ENCODE data around the gene HYDIN.
"Not testable (repeated sequence)": the region's sequence is repeated elsewhere in the genome, so short reads cannot be mapped to it uniquely, and the experiment has no call there.

Gene HYDIN

DNA sequence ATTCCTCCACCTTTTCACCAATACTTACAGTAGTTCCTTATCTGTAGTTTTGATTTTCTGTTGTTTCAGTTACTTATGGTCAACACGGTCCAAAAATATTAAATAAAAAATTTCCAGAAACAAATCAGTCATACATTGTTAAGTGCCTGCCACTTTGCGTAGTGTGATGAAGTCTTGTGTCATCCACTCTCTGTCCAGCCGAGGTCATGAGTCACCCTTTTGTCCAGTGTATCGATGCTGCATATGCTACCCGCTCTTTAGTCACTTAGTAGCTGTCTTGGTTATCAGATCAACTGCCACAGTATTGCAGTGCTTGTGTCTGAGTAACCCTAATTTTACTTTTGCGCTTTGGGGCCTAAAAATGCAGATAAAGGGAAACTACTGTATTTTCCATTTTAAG is 146.9 kb downstream of the HYDIN start:
- H3K4me2 ChIP-seq (ENCODE audit: insufficient read depth, low read length, poor library complexity, severe bottlenecking); H2BK12ac ChIP-seq (ENCODE audit: low read length); H3K9ac ChIP-seq (ENCODE audit: low read depth, low read length, poor library complexity); H3K4me1 ChIP-seq (ENCODE audit: control insufficient read depth in 2 of 2, insufficient read depth in 1 of 2, low read depth in 1 of 2, low read length in 2 of 2); DNase-seq (ENCODE audit: low spot score); H4K8ac ChIP-seq (ENCODE audit: low read depth, low read length); H3K4ac ChIP-seq (ENCODE audit: low read length); H3K23ac ChIP-seq (ENCODE audit: low read depth, low read length, poor library complexity); H2BK15ac ChIP-seq (ENCODE audit: low read length); H3K27ac ChIP-seq (replicated peaks; ENCODE audit: low read length); H3K14ac ChIP-seq (ENCODE audit: low read length); H3K9me3 ChIP-seq (replicated peaks in 1 of 2; ENCODE audit: control insufficient read depth in 2 of 2, insufficient read depth in 1 of 2, low read depth in 1 of 2, low read length in 2 of 2); H2AFZ ChIP-seq (ENCODE audit: low read length); H3K36me3 ChIP-seq (replicated peaks in 1 of 2; ENCODE audit: control insufficient read depth in 2 of 2, insufficient read depth in 2 of 2, low read length in 2 of 2); H3K79me1 ChIP-seq (ENCODE audit: low read depth, low read length); H2BK120ac ChIP-seq (ENCODE audit: low read depth, low read length); H3K18ac ChIP-seq (ENCODE audit: low read length); H3K27me3 ChIP-seq (ENCODE audit: control insufficient read depth in 3 of 3, insufficient read depth in 3 of 3, low read depth in 1 of 3, low read length in 3 of 3); H2BK5ac ChIP-seq (ENCODE audit: low read length); H3K4me3 ChIP-seq (ENCODE audit: low read length in 2 of 2); H2AK5ac ChIP-seq (ENCODE audit: low read depth, low read length); H4K91ac ChIP-seq (ENCODE audit: low read depth, low read length, poor library complexity): not testable (repeated sequence)
- no CpG with 5 or more reads among the region's 6 CpGs for WGBS, 2 donors (ENCODE audit: extremely low coverage in 2 of 2, insufficient read length in 2 of 2, insufficient replicate concordance in 1 of 2)

GRCh38 chr16:71080777-71081176 is 149.7 kb downstream of the HYDIN start:
- H4K91ac ChIP-seq (ENCODE audit: low read depth, low read length, poor library complexity): not testable (repeated sequence)

DNA sequence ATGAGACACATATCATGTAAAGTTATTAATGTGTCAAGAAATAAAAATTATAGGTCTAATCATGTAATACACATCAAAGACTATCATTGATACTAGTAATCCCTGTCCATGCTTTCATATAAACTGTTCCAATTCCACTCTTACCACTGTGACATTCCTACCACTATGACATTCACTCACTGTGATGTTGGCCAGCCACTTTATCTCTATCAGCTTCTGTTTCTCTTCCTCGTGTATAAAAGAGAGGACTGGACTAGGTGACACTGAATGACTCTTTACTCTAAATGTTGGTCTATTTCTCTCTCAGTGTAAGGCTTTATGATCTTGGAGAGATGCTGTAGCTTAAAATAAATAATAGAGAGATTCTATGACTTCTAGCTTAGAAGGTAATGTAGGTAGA is 150.3 kb downstream of the HYDIN start:
- not testable (repeated sequence) for H2BK120ac ChIP-seq (ENCODE audit: low read depth, low read length); H4K8ac ChIP-seq (ENCODE audit: low read depth, low read length); H3K79me1 ChIP-seq (ENCODE audit: low read depth, low read length); H3K23ac ChIP-seq (ENCODE audit: low read depth, low read length, poor library complexity); H2BK12ac ChIP-seq (ENCODE audit: low read length); H4K91ac ChIP-seq (ENCODE audit: low read depth, low read length, poor library complexity); H3K4me3 ChIP-seq (ENCODE audit: low read length in 2 of 2); H3K18ac ChIP-seq (ENCODE audit: low read length); H3K4me2 ChIP-seq (ENCODE audit: insufficient read depth, low read length, poor library complexity, severe bottlenecking); DNase-seq (ENCODE audit: low spot score); H3K4ac ChIP-seq (ENCODE audit: low read length); H3K9ac ChIP-seq (ENCODE audit: low read depth, low read length, poor library complexity); H3K27ac ChIP-seq (replicated peaks; ENCODE audit: low read length); H2BK5ac ChIP-seq (ENCODE audit: low read length); H3K27me3 ChIP-seq (ENCODE audit: control insufficient read depth in 3 of 3, insufficient read depth in 3 of 3, low read depth in 1 of 3, low read length in 3 of 3); H3K4me1 ChIP-seq (ENCODE audit: control insufficient read depth in 2 of 2, insufficient read depth in 1 of 2, low read depth in 1 of 2, low read length in 2 of 2); H2AK5ac ChIP-seq (ENCODE audit: low read depth, low read length); H2AFZ ChIP-seq (ENCODE audit: low read length); H3K36me3 ChIP-seq (replicated peaks in 1 of 2; ENCODE audit: control insufficient read depth in 2 of 2, insufficient read depth in 2 of 2, low read length in 2 of 2); H3K14ac ChIP-seq (ENCODE audit: low read length); H3K9me3 ChIP-seq (replicated peaks in 1 of 2; ENCODE audit: control insufficient read depth in 2 of 2, insufficient read depth in 1 of 2, low read depth in 1 of 2, low read length in 2 of 2); H2BK15ac ChIP-seq (ENCODE audit: low read length)
- WGBS, 2 donors (ENCODE audit: extremely low coverage in 2 of 2, insufficient read length in 2 of 2, insufficient replicate concordance in 1 of 2): no CpG with 5 or more reads among the region's 1 CpG

More at GRCh38 chr16:71080777-71081176, 149.7 kb downstream of the HYDIN start:
- not testable (repeated sequence) for H3K4me2 ChIP-seq (ENCODE audit: insufficient read depth, low read length, poor library complexity, severe bottlenecking); DNase-seq (ENCODE audit: low spot score); H3K27ac ChIP-seq (replicated peaks; ENCODE audit: low read length); H3K9me3 ChIP-seq (replicated peaks in 1 of 2; ENCODE audit: control insufficient read depth in 2 of 2, insufficient read depth in 1 of 2, low read depth in 1 of 2, low read length in 2 of 2); H3K4me3 ChIP-seq (ENCODE audit: low read length in 2 of 2); H3K23ac ChIP-seq (ENCODE audit: low read depth, low read length, poor library complexity); H2BK120ac ChIP-seq (ENCODE audit: low read depth, low read length); H3K4ac ChIP-seq (ENCODE audit: low read length); H3K27me3 ChIP-seq (ENCODE audit: control insufficient read depth in 3 of 3, insufficient read depth in 3 of 3, low read depth in 1 of 3, low read length in 3 of 3); H3K18ac ChIP-seq (ENCODE audit: low read length); H3K79me1 ChIP-seq (ENCODE audit: low read depth, low read length); H2AFZ ChIP-seq (ENCODE audit: low read length); H2BK5ac ChIP-seq (ENCODE audit: low read length); H3K4me1 ChIP-seq (ENCODE audit: control insufficient read depth in 2 of 2, insufficient read depth in 1 of 2, low read depth in 1 of 2, low read length in 2 of 2); H3K14ac ChIP-seq (ENCODE audit: low read length); H2AK5ac ChIP-seq (ENCODE audit: low read depth, low read length); H4K8ac ChIP-seq (ENCODE audit: low read depth, low read length); H3K36me3 ChIP-seq (replicated peaks in 1 of 2; ENCODE audit: control insufficient read depth in 2 of 2, insufficient read depth in 2 of 2, low read length in 2 of 2); H2BK12ac ChIP-seq (ENCODE audit: low read length); H2BK15ac ChIP-seq (ENCODE audit: low read length); H3K9ac ChIP-seq (ENCODE audit: low read depth, low read length, poor library complexity)
- WGBS, 2 donors (ENCODE audit: extremely low coverage in 2 of 2, insufficient read length in 2 of 2, insufficient replicate concordance in 1 of 2): no CpG with 5 or more reads among the region's 1 CpG

DNA sequence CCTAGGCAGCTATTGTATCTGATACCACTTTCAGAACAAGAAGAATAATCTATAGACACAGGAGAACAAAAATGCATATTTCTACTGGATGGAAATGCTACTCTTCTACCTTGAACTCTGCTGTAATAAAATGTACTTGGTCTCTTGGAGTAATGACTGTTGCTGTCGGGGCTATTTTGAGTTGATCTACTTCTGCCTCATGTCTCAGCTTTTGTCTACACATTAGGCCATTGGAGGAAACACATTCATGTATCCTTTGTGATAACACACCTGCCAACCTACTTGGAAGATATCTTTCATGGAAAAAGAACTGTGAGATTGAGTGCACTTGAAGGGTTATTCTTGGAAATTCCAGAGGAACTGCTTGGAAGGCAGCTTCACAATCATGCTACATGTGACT is 159.9 kb downstream of the HYDIN start:
- not testable (repeated sequence) for H2AK5ac ChIP-seq (ENCODE audit: low read depth, low read length); H4K8ac ChIP-seq (ENCODE audit: low read depth, low read length); H3K4me1 ChIP-seq (ENCODE audit: control insufficient read depth in 2 of 2, insufficient read depth in 1 of 2, low read depth in 1 of 2, low read length in 2 of 2); H2BK5ac ChIP-seq (ENCODE audit: low read length); H3K18ac ChIP-seq (ENCODE audit: low read length); H2BK12ac ChIP-seq (ENCODE audit: low read length); H3K23ac ChIP-seq (ENCODE audit: low read depth, low read length, poor library complexity); H3K9ac ChIP-seq (ENCODE audit: low read depth, low read length, poor library complexity); H2BK15ac ChIP-seq (ENCODE audit: low read length); H2AFZ ChIP-seq (ENCODE audit: low read length); DNase-seq (ENCODE audit: low spot score); H4K91ac ChIP-seq (ENCODE audit: low read depth, low read length, poor library complexity); H3K79me1 ChIP-seq (ENCODE audit: low read depth, low read length); H3K9me3 ChIP-seq (replicated peaks in 1 of 2; ENCODE audit: control insufficient read depth in 2 of 2, insufficient read depth in 1 of 2, low read depth in 1 of 2, low read length in 2 of 2); H3K27me3 ChIP-seq (ENCODE audit: control insufficient read depth in 3 of 3, insufficient read depth in 3 of 3, low read depth in 1 of 3, low read length in 3 of 3); H3K4me2 ChIP-seq (ENCODE audit: insufficient read depth, low read length, poor library complexity, severe bottlenecking); H3K36me3 ChIP-seq (replicated peaks in 1 of 2; ENCODE audit: control insufficient read depth in 2 of 2, insufficient read depth in 2 of 2, low read length in 2 of 2); H3K27ac ChIP-seq (replicated peaks; ENCODE audit: low read length); H3K4me3 ChIP-seq (ENCODE audit: low read length in 2 of 2); H2BK120ac ChIP-seq (ENCODE audit: low read depth, low read length); H3K14ac ChIP-seq (ENCODE audit: low read length); H3K4ac ChIP-seq (ENCODE audit: low read length)
- WGBS, 2 donors (ENCODE audit: extremely low coverage in 2 of 2, insufficient read length in 2 of 2, insufficient replicate concordance in 1 of 2): no CpG with 5 or more reads among the region's 1 CpG
